Endometrial microvascular endothelial cells (primary cell): ENCODE data around the gene SHISAL2A. TPM values are rescaled to one million over a fixed set of nuclear protein-coding genes. Genes with fewer than 3 reads are reported as not detected.

ENCODE experiments used
- in situ Hi-C: cut with HindIII; loops from 2 replicates; pipeline ENCODE4 v1.10.0; 2017; ENCODE audit warnings: low sequenced_read_pairs, low pct_unique_long_range_greater_than_20kb; ENCODE audit errors: inconsistent ontology term
- total RNA-seq: library from RNA; depleted of rRNA; stranded (reverse); fragments of >200 nt; gene quantifications from one replicate; pipeline ENCODE4 v1.2.3, GENCODE V29; 2015; ENCODE audit errors: inconsistent ontology term

Gene SHISAL2A
- total RNA-seq: not detected

- in situ Hi-C loops: no loop called here
These were observed at the start of gene SHISAL2A for GRCh38 chr1:52632732-52633290. Gene SHISAL2A (plus strand): TSS chr1:52633168. CDS start chr1:52633494, 326 bp downstream.

GRCh38 chr1:52585474-52585873 is 47.5 kb upstream of the SHISAL2A start:
- in situ Hi-C loops: no loop called here

DNA sequence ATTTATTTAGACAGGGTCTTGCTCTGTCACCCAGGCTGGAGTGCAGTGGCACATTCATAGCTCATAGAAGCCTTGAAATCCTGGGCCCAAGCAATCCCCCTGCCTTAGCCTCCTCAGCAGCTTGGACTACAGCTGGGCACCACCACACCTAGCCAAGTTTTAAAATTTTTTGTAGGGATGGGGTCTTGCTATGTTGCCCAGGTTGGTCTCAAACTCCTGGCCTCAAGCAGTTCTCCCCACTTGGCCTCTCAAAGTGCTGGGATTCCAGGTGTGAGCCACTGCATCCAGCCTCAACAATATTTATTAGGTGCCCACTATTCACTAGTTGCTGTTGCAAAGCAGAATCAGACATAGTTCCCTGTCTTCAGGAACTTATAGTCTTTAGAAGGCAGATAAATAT is 44.9 kb upstream of the SHISAL2A start:
- in situ Hi-C loops: no loop called here

- in situ Hi-C loops: no loop called here
These were observed 44.4 kb upstream of the SHISAL2A start for GRCh38 chr1:52588535-52588934.

DNA sequence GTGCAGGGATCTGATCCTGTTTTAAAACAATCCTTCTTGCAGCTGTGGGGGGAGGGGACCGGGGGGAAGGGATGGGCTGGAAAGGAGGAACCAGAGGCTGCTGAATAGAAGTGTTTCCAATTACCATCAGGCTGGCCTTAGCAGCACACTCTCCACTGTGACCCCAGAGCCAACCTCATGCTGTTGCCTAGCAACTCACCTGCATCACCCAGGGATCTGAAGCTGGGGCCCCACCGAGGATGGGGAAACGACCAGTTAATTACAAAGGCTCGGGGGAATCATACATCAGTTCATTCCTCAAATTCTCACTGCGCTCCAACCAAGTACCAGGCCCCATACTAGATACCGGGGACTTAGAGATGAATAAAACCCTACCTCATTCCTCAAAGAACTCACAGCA is 42.7 kb upstream of the SHISAL2A start:
- in situ Hi-C loops: no loop called here

GRCh38 chr1:52592637-52593323 is 40.2 kb upstream of the SHISAL2A start:
- in situ Hi-C loops: no loop called here

- in situ Hi-C loops: no loop called here
These were observed 39.5 kb upstream of the SHISAL2A start for GRCh38 chr1:52593495-52593894.

- in situ Hi-C loops: no loop called here
These were observed 37.9 kb upstream of the SHISAL2A start for GRCh38 chr1:52595061-52595460.

GRCh38 chr1:52597912-52598311 is 35.1 kb upstream of the SHISAL2A start:
- in situ Hi-C loops: no loop called here

DNA sequence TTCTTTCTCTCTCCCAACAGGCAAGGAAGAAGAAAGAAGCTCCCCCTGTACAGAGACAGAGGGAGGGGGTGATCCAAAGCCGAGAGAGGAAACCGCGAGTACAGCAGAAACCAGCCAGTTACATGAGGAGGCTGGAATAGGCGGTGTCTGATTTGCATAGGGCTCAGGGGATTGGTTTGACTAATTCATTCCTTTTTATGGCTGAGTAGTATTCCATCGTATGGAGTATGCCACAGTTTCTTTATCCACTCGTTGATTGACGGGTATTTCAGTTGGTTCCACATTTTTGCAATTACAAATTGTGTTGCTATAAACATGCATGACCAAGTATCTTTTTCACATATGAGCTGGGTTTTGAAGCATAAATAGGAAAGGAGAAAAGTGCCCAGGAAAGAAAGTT is 34.2 kb upstream of the SHISAL2A start:
- in situ Hi-C loops: no loop called here

- in situ Hi-C loops: no loop called here
These were observed 33.7 kb upstream of the SHISAL2A start for GRCh38 chr1:52599236-52599635.

DNA sequence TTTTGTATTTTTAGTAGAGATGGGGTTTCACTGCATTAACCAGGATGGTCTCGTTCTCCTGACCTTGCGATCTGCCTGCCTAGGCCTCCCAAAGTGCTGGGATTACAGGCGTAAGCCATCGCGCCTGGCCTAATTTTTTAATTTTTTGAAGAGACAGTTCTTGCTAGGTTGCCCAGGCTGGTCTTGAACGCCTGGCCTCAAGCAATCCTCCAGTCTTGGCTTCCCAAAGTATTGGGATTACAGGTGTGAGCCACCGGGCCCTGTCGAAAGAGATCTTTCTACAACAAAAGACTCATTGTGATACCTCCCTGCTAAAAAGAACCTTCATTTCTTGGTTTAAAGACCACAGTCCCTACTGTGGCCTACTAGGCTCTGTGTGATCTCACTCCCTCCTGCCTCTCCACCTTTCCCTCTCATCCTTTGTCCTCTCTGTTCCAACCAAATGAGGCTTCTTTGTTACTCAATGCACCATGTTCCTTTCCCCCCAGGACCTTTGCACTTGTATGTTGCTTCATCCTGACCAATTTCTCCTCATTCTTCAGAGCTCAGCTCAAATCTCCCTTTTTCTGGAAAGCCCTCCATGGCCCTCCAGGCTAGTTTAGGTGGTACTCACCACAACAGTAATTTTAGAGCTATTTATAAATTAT is 32.3 kb upstream of the SHISAL2A start:
- in situ Hi-C loops: no loop called here

DNA sequence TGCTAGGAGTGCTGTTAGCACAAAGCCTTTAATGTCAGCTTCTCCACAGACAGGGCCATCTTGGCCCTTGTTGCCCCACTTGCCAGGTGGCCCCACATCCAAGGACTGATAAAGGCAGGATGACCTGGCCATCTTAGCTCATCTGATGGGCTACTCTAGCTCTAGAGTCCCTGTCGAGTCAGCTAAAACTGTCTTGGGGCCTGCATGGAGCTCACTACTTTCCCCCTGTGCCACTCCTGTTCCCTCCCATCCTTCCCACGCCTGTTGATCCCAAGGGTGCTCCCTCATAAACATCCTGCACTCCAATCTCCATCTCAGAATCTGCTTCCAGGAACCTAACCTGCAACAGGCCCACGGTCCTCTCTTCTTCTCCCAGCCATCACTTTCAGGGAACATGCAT is 31.4 kb upstream of the SHISAL2A start:
- in situ Hi-C loops: no loop called here

DNA sequence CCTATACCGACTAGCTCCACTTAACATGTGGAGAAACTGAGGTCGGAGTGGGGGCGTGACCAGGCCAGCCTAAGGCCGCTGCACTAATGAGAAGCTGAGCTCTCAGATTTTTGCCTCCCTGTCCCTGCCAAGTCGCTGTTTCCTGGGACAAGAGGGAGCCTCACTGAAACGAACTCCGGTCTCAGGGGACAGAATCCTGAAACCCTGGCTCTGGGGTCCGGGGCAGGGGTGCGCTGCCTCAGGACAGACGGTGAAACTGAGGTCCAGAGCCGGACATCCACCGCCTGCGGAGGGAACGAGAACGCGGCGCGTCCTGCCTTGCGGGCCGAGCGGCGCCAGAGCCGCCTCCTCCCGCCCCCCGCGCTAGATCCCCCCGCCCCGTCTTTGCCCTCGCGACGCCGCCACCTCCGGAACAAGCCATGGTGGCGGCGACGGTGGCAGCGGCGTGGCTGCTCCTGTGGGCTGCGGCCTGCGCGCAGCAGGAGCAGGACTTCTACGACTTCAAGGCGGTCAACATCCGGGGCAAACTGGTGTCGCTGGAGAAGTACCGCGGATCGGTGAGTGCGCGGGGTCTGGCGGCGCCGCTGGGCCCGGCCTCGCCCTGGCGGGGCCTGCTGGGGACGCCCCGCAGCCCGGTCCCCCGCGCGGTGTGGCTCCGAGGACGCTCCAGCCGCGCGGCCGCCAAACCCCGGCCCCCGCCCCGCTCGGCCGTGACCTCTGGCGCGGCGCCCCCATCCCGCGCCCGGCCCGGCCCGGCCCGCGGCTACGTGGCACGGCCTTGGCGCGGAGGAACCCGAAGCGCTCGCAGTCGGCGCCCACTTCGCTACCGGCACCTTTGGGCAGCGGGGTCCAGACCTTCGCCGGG is 30.7 kb upstream of the SHISAL2A start, which contains the start of gene GPX7:
TSS of gene GPX7 (plus strand) at position 381 of the 865 bp plus-strand sequence. CDS start at position 420, 39 bp downstream.
- in situ Hi-C loops: no loop called here

DNA sequence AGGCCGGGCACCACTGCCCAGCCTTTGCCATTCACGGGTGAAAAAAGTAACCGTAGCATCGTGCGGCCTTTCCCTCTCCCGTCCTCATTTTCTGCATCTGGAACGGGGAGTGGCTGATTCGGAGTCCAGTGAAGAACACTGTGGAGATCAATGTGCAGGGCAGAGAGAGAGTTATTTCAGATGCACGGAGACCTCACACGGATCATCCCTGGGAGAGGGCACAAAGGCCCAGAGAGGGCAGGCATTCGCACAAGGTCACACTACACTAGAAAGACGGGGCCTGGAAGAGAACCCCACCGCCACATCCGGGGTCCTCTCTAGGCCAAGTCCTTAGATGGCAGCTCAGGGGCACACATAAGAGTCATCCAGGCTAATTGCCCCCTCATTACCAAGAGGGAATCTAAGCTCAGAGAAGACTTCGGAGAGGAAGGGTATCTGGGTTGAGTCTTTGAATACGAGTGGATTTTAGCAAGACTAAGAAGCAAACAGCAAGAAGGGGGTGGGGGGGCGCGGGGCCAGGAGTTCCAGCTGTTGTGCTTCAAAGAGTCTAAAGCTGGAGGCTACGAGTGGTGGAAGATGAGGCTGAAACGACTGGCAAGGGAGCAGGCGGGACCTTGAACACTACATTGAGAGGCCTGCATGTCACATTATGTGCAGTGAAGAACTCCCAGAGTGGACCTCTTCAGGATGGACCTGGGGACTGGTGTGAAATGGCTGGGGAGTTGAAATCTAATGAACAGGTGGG is 29.9 kb upstream of the SHISAL2A start:
- in situ Hi-C loops: no loop called here

- in situ Hi-C loops: no loop called here
These were observed 29.3 kb upstream of the SHISAL2A start for GRCh38 chr1:52603630-52604029.

- in situ Hi-C loops: no loop called here
These were observed 28.8 kb upstream of the SHISAL2A start for GRCh38 chr1:52604063-52604770.
